Upper lobe of left lung (tissue), 6 donors: Measurements from ENCODE around the gene ARHGEF26. TPM values are rescaled to one million over a fixed set of nuclear protein-coding genes. Genes with fewer than 3 reads are reported as not detected.
A peak's percentile ranks its signal among the peaks of the same experiment; 100 is the strongest.

Experiments
- ATAC-seq, 2 donors: fragments of 200-7000 bp; cut with Tn5 transposase; one replicate each; pipeline ENCODE4 v1.9.1; 2022; ENCODE audit warnings: mild to moderate bottlenecking in 2 of 2, moderate library complexity in 2 of 2; ENCODE audit not compliant: low FRiP score in 2 of 2
- DNase-seq, 2 donors: peaks; one replicate each; pipeline ENCODE4 v3.0.0-alpha.2; 2019 to 2020
- H3K27ac ChIP-seq, 4 donors: fragments of 200-600 bp; sonication (generic); one replicate each; pipeline ENCODE4 v1.5.1; 2016 to 2019
- H3K27me3 ChIP-seq, 4 donors: fragments of 200-600 bp; sonication (generic); one replicate each; pipeline ENCODE4 v1.5.1; 2017 to 2019
- H3K36me3 ChIP-seq, 4 donors: fragments of 200-600 bp; sonication (generic); one replicate each; pipeline ENCODE4 v1.5.1; 2016 to 2019
- H3K4me1 ChIP-seq, 4 donors: fragments of 200-600 bp; sonication (generic); one replicate each; pipeline ENCODE4 v1.5.1; 2018 to 2019
- H3K4me3 ChIP-seq, 4 donors: fragments of 200-600 bp; sonication (generic); one replicate each; pipeline ENCODE4 v1.5.1; 2017 to 2019; ENCODE audit warnings: mild to moderate bottlenecking in 2 of 4, moderate library complexity in 1 of 4
- H3K9me3 ChIP-seq, 4 donors: fragments of 200-600 bp; sonication (generic); one replicate each; pipeline ENCODE4 v1.5.1; 2018 to 2019
- CTCF ChIP-seq, 6 experiments: fragments of 450-650 bp in 4 of 6; fragments of 200-600 bp in 2 of 6; sonication (generic) in 2 of 6; IDR thresholded peaks; one replicate each; pipeline ENCODE4 v1.5.1; 2016 to 2019; ENCODE audit warnings: antibody characterized with exemption in 6 of 6
- EP300 ChIP-seq, 4 donors: sonication (generic); formaldehyde crosslinking; IDR thresholded peaks; one replicate each; pipeline ENCODE4 v1.5.1; 2017; ENCODE audit warnings: antibody characterized with exemption in 4 of 4, control low read depth in 2 of 4
- POLR2A ChIP-seq, 4 donors: fragments of 450-650 bp; IDR thresholded peaks; one replicate each; pipeline ENCODE4 v1.5.1; 2016 to 2017; ENCODE audit warnings: antibody characterized with exemption in 4 of 4, mild to moderate bottlenecking in 2 of 4
- POLR2AphosphoS5 ChIP-seq, 2 donors: sonication (generic); formaldehyde crosslinking; IDR thresholded peaks; one replicate each; pipeline ENCODE4 v1.5.1; 2017; ENCODE audit warnings: antibody characterized with exemption in 2 of 2
- WGBS, 2 donors: methylation state at CpG; one replicate each; pipeline ENCODE4 v1.1.5; 2017 to 2018; 5-methylcytosine and 5-hydroxymethylcytosine counted together
- total RNA-seq, 6 donors: library from RNA; depleted of rRNA in 4 of 6; stranded (reverse); fragments of >200 nt in 4 of 6; gene quantifications; one replicate each; pipeline versions ENCODE4 v1.1.0 to v1.2.1, GENCODE V29; 2016 to 2021
- donor health status: DM: no; HTN: no; CAD: no; lungs with moderate emphysema.
- donor health status: DM: no; HTN: yes; CAD: no; lungs with severe emphysema.

ARHGEF26 gene
- total RNA-seq, 6 donors from 2014 or later: 49.3 to 110 (median 90.9) TPM

- WGBS, 2 donors: 79 to 84% methylated on average over 4 of the region's 4 CpGs
- Histone ChIP-seq H3K9me3 (no peaks in the 10 kb centered on the region), H3K27ac (peak overlapping the region in 1 of 4 donors; percentile 1), H3K4me1 (peaks cover 0 to 4% (median 2%) of the 10 kb centered on the region in 4 donors), H3K4me3 (no peak overlapping the region), H3K27me3 (no peaks in the 10 kb centered on the region), H3K36me3 (no peaks in the 10 kb centered on the region)
- DNase-seq (no peak), ATAC-seq (no peak)
- TF ChIP-seq EP300 (IDR thresholded peaks at IDR 0.05) (no peak), CTCF (IDR thresholded peaks at IDR 0.05) (no peak), POLR2A (IDR thresholded peaks at IDR 0.05) (no peak), POLR2AphosphoS5 (IDR thresholded peaks at IDR 0.05) (no peak)
These were observed 8.4 kb downstream of the ARHGEF26 start for GRCh38 chr3:154129625-154130024.

GRCh38 chr3:154130540-154130939 lies 9.3 kb downstream of the ARHGEF26 start:
- no peak for DNase-seq
- 79 to 85% methylated on average over 3 of the region's 3 CpGs for WGBS, 2 donors
- no peaks in the 10 kb centered on the region for H3K9me3 ChIP-seq

GRCh38 chr3:154131830-154132229 lies 10.6 kb downstream of the ARHGEF26 start:
- no peaks in the 10 kb centered on the region for H3K4me1 ChIP-seq
- DNase-seq: no peak
- TF ChIP-seq POLR2AphosphoS5 (IDR thresholded peaks at IDR 0.05) (no peak), POLR2A (IDR thresholded peaks at IDR 0.05) (no peak), CTCF (IDR thresholded peaks at IDR 0.05) (no peak), EP300 (IDR thresholded peaks at IDR 0.05) (no peak)
- H3K27me3 ChIP-seq: no peaks in the 10 kb centered on the region
- ATAC-seq: no peak
- no peak overlapping the region for H3K4me3 ChIP-seq
- H3K27ac ChIP-seq: no peak overlapping the region
- no peaks in the 10 kb centered on the region for H3K9me3 ChIP-seq
- no peaks in the 10 kb centered on the region for H3K36me3 ChIP-seq
- 62 to 85% methylated on average over 1 of the region's 1 CpG for WGBS, 2 donors

More at GRCh38 chr3:154130540-154130939, 9.3 kb downstream of the ARHGEF26 start:
- H3K4me1 ChIP-seq: peaks cover 0 to 2% (median 0%) of the 10 kb centered on the region in 4 donors
- TF ChIP-seq POLR2A (IDR thresholded peaks at IDR 0.05) (no peak), CTCF (IDR thresholded peaks at IDR 0.05) (no peak), POLR2AphosphoS5 (IDR thresholded peaks at IDR 0.05) (no peak), EP300 (IDR thresholded peaks at IDR 0.05) (no peak)
- no peak for ATAC-seq
- no peaks in the 10 kb centered on the region for H3K27me3 ChIP-seq
- no peaks in the 10 kb centered on the region for H3K36me3 ChIP-seq
- H3K4me3 ChIP-seq: no peak overlapping the region
- H3K27ac ChIP-seq: no peak overlapping the region

GRCh38 chr3:154132777-154133375 lies 11.7 kb downstream of the ARHGEF26 start:
- Histone ChIP-seq H3K36me3 (no peaks in the 10 kb centered on the region), H3K9me3 (no peaks in the 10 kb centered on the region), H3K27ac (no peak overlapping the region), H3K4me3 (no peak overlapping the region), H3K27me3 (no peaks in the 10 kb centered on the region), H3K4me1 (no peaks in the 10 kb centered on the region)
- TF ChIP-seq POLR2A (IDR thresholded peaks at IDR 0.05): no peak
- TF ChIP-seq CTCF (IDR thresholded peaks at IDR 0.05): no peak
- no peak for TF ChIP-seq EP300 (IDR thresholded peaks at IDR 0.05)
- no peak for TF ChIP-seq POLR2AphosphoS5 (IDR thresholded peaks at IDR 0.05)
- no peak for DNase-seq
- ATAC-seq: no peak
- 64 to 65% methylated on average over 6 of the region's 6 CpGs for WGBS, 2 donors
